ENCODE results near the gene LRRC56. TPM values are rescaled to one million over a fixed set of nuclear protein-coding genes. Genes with fewer than 3 reads are reported as not detected.

LRRC56 gene
- total and polyA plus RNA-seq, 4 experiments from 2014 or later = 0.24 to 4.6 (median 3.0) TPM

- CTCF ChIA-PET (ENCODE audit: partially characterized antibody) = interaction anchor here (0.6 to 1.5 kb wide), 3 partner anchors 70 to 270 kb away, joined by 3 read pairs; no protein-coding TSS in a partner anchor
- H3K27ac Mint-ChIP-seq = peak overlapping the region in 1 of 7 donors; percentile 78
Observed at GRCh38 chr11:521177-521688, 16.1 kb upstream of the LRRC56 start.

DNA sequence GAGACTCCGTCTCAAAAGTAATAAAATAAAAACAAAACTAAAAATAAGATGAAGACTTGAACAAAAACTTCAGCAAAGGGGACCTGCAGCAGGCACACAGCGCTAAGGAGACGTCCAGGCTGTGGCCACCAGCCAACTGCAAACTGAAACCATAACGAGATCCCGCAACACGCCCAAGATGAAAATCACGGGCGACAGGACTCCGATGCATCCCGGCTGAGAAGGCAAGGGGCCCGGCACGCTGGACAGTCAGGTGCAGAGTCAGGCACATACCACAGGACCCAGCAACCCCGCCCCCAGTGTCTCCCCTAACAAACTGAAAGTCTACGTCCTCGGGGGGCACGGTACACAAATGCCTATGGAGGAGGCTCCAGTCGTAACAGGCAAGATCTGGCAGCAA lies 11.1 kb upstream of the LRRC56 start:
- DNase-seq = peak in 1 of 5 donors; percentile 20
- peaks cover 0 to 2% of the 10 kb centered on the region in 2 donors for H3K36me3 Mint-ChIP-seq
- CTCF ChIA-PET (ENCODE audit: partially characterized antibody) = no interaction called here
- peaks cover 0 to 3% (median 0%) of the 10 kb centered on the region in 8 donors for H3K9me3 Mint-ChIP-seq
- Histone ChIP-seq H3K27ac (ENCODE audit: low read depth, low read length) (no peak overlapping the region), H3K9me3 (ENCODE audit: control insufficient read depth in 1 of 2, low read length in 2 of 2) (no peaks in the 10 kb centered on the region), H3K4me1 (ENCODE audit: insufficient read depth, low read length) (no peaks in the 10 kb centered on the region), H3K4me3 (ENCODE audit: low read length in 2 of 2) (no peak overlapping the region), H3K36me3 (ENCODE audit: insufficient read depth, low read length) (peaks cover 1% of the 10 kb centered on the region), H3K27me3 (ENCODE audit: insufficient read depth, low read length) (no peaks in the 10 kb centered on the region)
- POLR2A ChIA-PET (ENCODE audit: partially characterized antibody) = no interaction called here
- no peaks in the 10 kb centered on the region for H3K4me1 Mint-ChIP-seq
- no peak overlapping the region for H3K4me3 Mint-ChIP-seq
- no peaks in the 10 kb centered on the region for H3K27me3 Mint-ChIP-seq
- intact Hi-C loops (cut with micrococcal nuclease) = no loop called here
- no peak overlapping the region for H3K27ac Mint-ChIP-seq

More at GRCh38 chr11:521177-521688, 16.1 kb upstream of the LRRC56 start:
- H3K36me3 ChIP-seq (ENCODE audit: insufficient read depth, low read length) = no peaks in the 10 kb centered on the region
- POLR2A ChIA-PET (ENCODE audit: partially characterized antibody) = no interaction called here
- no peak overlapping the region for H3K4me3 ChIP-seq (ENCODE audit: low read length in 2 of 2)
- H3K27ac ChIP-seq (ENCODE audit: low read depth, low read length) = no peak overlapping the region
- Mint-ChIP-seq H3K4me3 (no peak overlapping the region), H3K27me3 (no peaks in the 10 kb centered on the region), H3K9me3 (peaks cover 0 to 8% (median 1%) of the 10 kb centered on the region in 8 donors), H3K4me1 (peaks cover 2 to 12% (median 3%) of the 10 kb centered on the region in 4 donors), H3K36me3 (no peaks in the 10 kb centered on the region)
- H3K4me1 ChIP-seq (ENCODE audit: insufficient read depth, low read length) = peaks cover 4% of the 10 kb centered on the region
- intact Hi-C loops (cut with micrococcal nuclease) = no loop called here
- DNase-seq = no peak
- H3K9me3 ChIP-seq (ENCODE audit: control insufficient read depth in 1 of 2, low read length in 2 of 2) = no peaks in the 10 kb centered on the region
- no peaks in the 10 kb centered on the region for H3K27me3 ChIP-seq (ENCODE audit: insufficient read depth, low read length)

DNA sequence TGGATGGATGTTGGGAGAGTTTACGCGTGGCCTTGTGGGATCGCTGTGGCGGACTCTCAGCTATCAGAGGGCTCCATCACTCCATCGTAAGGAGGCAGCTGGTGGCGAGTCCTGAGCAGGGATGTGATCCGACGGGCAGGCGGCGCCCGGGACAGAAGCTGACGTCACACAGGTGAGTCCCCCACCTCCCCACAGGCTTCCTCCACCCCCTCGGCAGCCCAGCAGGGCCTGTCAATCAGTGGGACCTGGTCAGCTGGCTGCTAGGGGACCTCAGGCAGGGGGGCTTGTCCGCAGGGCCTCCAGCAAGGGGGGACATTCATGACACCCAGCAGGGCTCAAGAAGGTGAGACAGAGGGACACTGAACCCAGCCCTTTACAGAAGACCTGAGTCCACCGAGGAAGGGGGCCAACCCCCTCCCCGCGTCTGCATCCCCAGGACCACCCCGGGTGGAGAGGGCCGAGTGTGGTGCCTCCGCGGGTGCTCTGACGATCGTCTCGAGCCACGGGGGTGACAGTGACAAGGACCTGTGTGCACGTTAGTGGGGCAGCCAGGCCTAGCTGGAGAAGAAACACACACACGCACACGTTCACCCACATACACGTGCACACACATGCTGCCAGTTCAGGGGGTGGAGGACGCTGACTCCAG lies 9.0 kb upstream of the LRRC56 start:
- Mint-ChIP-seq H3K9me3 (no peaks in the 10 kb centered on the region), H3K27me3 (no peaks in the 10 kb centered on the region), H3K27ac (no peak overlapping the region), H3K4me3 (no peak overlapping the region), H3K36me3 (peaks cover 0 to 11% of the 10 kb centered on the region in 2 donors), H3K4me1 (no peaks in the 10 kb centered on the region)
- Histone ChIP-seq H3K27me3 (ENCODE audit: insufficient read depth, low read length) (no peaks in the 10 kb centered on the region), H3K4me1 (ENCODE audit: insufficient read depth, low read length) (no peaks in the 10 kb centered on the region), H3K36me3 (ENCODE audit: insufficient read depth, low read length) (peaks cover 20% of the 10 kb centered on the region), H3K4me3 (ENCODE audit: low read length in 2 of 2) (no peak overlapping the region), H3K9me3 (ENCODE audit: control insufficient read depth in 1 of 2, low read length in 2 of 2) (no peaks in the 10 kb centered on the region), H3K27ac (ENCODE audit: low read depth, low read length) (no peak overlapping the region)
- intact Hi-C loops (cut with micrococcal nuclease) = no loop called here
- POLR2A ChIA-PET (ENCODE audit: partially characterized antibody) = no interaction called here
- CTCF ChIA-PET (ENCODE audit: partially characterized antibody) = no interaction called here
- DNase-seq = peak in 1 of 5 donors; percentile 13

DNA sequence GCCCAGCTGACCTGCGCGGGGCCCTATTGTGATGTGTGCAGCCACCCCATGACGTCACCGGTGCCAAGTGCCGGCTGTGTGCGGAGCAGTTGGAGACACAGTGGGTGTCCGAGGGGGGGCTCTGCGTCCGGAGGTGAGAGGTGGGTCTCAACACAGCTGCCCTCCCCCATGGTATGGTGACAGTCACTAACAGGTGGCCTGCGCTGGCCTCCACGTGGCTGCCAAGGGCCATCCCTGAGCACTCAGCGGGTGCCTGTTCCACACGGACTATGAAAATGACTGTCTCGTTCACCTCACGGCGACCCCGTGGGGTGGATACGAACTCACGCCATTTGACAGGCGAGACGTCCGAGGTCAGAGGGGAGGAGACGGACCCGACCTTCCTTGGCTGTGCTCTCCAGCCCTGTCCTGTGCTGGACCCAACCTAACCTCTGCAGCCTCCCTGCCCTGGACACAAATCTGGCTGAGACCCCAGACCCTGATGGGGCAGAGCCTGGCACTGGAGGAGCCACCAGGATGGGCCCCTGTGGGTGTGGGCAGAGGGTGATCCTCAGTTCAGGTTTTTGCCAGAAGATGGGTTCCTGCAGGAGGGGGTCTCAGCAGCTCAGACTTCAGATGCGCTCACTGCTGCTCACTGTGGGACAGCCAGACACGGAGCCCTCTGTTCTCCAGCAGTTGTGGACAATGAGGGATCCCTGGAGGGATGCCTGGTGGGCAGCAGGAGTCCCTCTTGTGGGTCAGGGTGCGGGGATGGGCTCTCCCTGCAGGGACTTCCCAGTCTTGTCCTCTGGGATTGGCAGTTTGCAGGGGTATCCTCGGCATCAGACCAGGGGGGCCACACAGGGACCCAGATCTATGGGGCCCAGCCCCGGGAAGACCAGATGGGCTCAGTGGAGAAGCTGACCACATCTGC lies 8.3 kb upstream of the LRRC56 start:
- Mint-ChIP-seq H3K27me3 (no peaks in the 10 kb centered on the region), H3K4me1 (peaks cover 0 to 4% (median 0%) of the 10 kb centered on the region in 4 donors), H3K4me3 (no peak overlapping the region), H3K36me3 (peaks cover 0 to 13% of the 10 kb centered on the region in 2 donors), H3K9me3 (no peaks in the 10 kb centered on the region), H3K27ac (no peak overlapping the region)
- intact Hi-C loops (cut with micrococcal nuclease) = no loop called here
- Histone ChIP-seq H3K27me3 (ENCODE audit: insufficient read depth, low read length) (no peaks in the 10 kb centered on the region), H3K4me3 (ENCODE audit: low read length in 2 of 2) (no peak overlapping the region), H3K4me1 (ENCODE audit: insufficient read depth, low read length) (peaks cover 5% of the 10 kb centered on the region), H3K36me3 (ENCODE audit: insufficient read depth, low read length) (peaks cover 24% of the 10 kb centered on the region), H3K9me3 (ENCODE audit: control insufficient read depth in 1 of 2, low read length in 2 of 2) (no peaks in the 10 kb centered on the region), H3K27ac (ENCODE audit: low read depth, low read length) (no peak overlapping the region)
- peak in 1 of 5 donors; percentile 32 for DNase-seq
- CTCF ChIA-PET (ENCODE audit: partially characterized antibody) = no interaction called here
- POLR2A ChIA-PET (ENCODE audit: partially characterized antibody) = no interaction called here

GRCh38 chr11:529728-530411 lies 7.5 kb upstream of the LRRC56 start:
- H3K27ac Mint-ChIP-seq = no peak overlapping the region
- no peaks in the 10 kb centered on the region for H3K9me3 ChIP-seq (ENCODE audit: control insufficient read depth in 1 of 2, low read length in 2 of 2)

GRCh38 chr11:530960-531831 lies 6.1 kb upstream of the LRRC56 start:
- Mint-ChIP-seq H3K27ac (peak overlapping the region in 1 of 7 donors; percentile 66), H3K4me1 (peaks cover 2 to 11% (median 2%) of the 10 kb centered on the region in 4 donors), H3K36me3 (peaks cover 0 to 13% of the 10 kb centered on the region in 2 donors), H3K4me3 (peak overlapping the region in 1 of 8 donors; percentile 32), H3K9me3 (no peaks in the 10 kb centered on the region), H3K27me3 (no peaks in the 10 kb centered on the region)
- Histone ChIP-seq H3K27me3 (ENCODE audit: insufficient read depth, low read length) (no peaks in the 10 kb centered on the region), H3K36me3 (ENCODE audit: insufficient read depth, low read length) (peaks cover 24% of the 10 kb centered on the region), H3K4me1 (ENCODE audit: insufficient read depth, low read length) (peaks cover 14% of the 10 kb centered on the region), H3K27ac (ENCODE audit: low read depth, low read length) (no peak overlapping the region), H3K9me3 (ENCODE audit: control insufficient read depth in 1 of 2, low read length in 2 of 2) (no peaks in the 10 kb centered on the region), H3K4me3 (ENCODE audit: low read length in 2 of 2) (no peak overlapping the region)
- ChIA-PET POLR2A (ENCODE audit: partially characterized antibody) (interaction anchor here (1.1 kb wide), 1 partner anchor 45 kb away, joined by 3 read pairs; the partner anchor contains the start of gene PHRF1), CTCF (ENCODE audit: partially characterized antibody) (interaction anchor here (1.5 kb wide), 1 partner anchor 12 kb away, joined by 8 read pairs; no protein-coding TSS in a partner anchor)
- peak in 1 of 5 donors; percentile 20 for DNase-seq
- intact Hi-C loops (cut with micrococcal nuclease) = no loop called here

More at GRCh38 chr11:529728-530411, 7.5 kb upstream of the LRRC56 start:
- H3K36me3 ChIP-seq (ENCODE audit: insufficient read depth, low read length) = peaks cover 24% of the 10 kb centered on the region
- peaks cover 0 to 13% of the 10 kb centered on the region in 2 donors for H3K36me3 Mint-ChIP-seq
- no peaks in the 10 kb centered on the region for H3K9me3 Mint-ChIP-seq
- H3K27me3 Mint-ChIP-seq = no peaks in the 10 kb centered on the region
- POLR2A ChIA-PET (ENCODE audit: partially characterized antibody) = no interaction called here
- CTCF ChIA-PET (ENCODE audit: partially characterized antibody) = no interaction called here
- peak in 1 of 5 donors; percentile 29 for DNase-seq
- peaks cover 0 to 8% (median 0%) of the 10 kb centered on the region in 4 donors for H3K4me1 Mint-ChIP-seq
- H3K4me3 ChIP-seq (ENCODE audit: low read length in 2 of 2) = no peak overlapping the region
- no peaks in the 10 kb centered on the region for H3K27me3 ChIP-seq (ENCODE audit: insufficient read depth, low read length)
- no peak overlapping the region for H3K27ac ChIP-seq (ENCODE audit: low read depth, low read length)
- H3K4me1 ChIP-seq (ENCODE audit: insufficient read depth, low read length) = peaks cover 11% of the 10 kb centered on the region
- intact Hi-C loops (cut with micrococcal nuclease) = no loop called here
- no peak overlapping the region for H3K4me3 Mint-ChIP-seq

Measured in CD4-positive, alpha-beta memory T cell (primary cell).